Heart right ventricle (tissue), 16 donors: ENCODE measurements around the gene CEACAM1. TPM values are rescaled to one million over a fixed set of nuclear protein-coding genes. Genes with fewer than 3 reads are reported as not detected.

Experiments used
- ATAC-seq, 8 donors: fragments of 200-7000 bp; cut with Tn5 transposase; one replicate each; pipeline ENCODE4 v1.9.1; 2020; ENCODE audit warnings: mild to moderate bottlenecking in 8 of 8, moderate library complexity in 8 of 8, moderate number of reproducible peaks in 1 of 8
- DNase-seq, 2 donors: peaks; one replicate each; pipeline ENCODE4 v3.0.0-alpha.2; 2020
- H3K27ac ChIP-seq, 10 donors: fragments of 200-600 bp; sonication (generic) in 2 of 10; one replicate each; pipeline versions ENCODE4 v1.5.0 to v1.8.0; 2020 to 2022; ENCODE audit warnings: mild to moderate bottlenecking in 3 of 10
- H3K27me3 ChIP-seq, 7 donors: fragments of 200-600 bp; one replicate each; pipeline ENCODE4 v1.8.0; 2021 to 2022; ENCODE audit warnings: mild to moderate bottlenecking in 2 of 7
- H3K36me3 ChIP-seq, 9 donors: fragments of 200-600 bp; sonication (generic) in 1 of 9; one replicate each; pipeline versions ENCODE4 v1.5.0 to v1.8.0; 2020 to 2022; ENCODE audit warnings: mild to moderate bottlenecking in 2 of 9
- H3K4me1 ChIP-seq, 9 donors: fragments of 200-600 bp; sonication (generic) in 1 of 9; one replicate each; pipeline versions ENCODE4 v1.5.0 to v1.8.0; 2020 to 2022; ENCODE audit warnings: mild to moderate bottlenecking in 4 of 9
- H3K4me3 ChIP-seq, 10 donors: fragments of 200-600 bp; sonication (generic) in 2 of 10; one replicate each; pipeline versions ENCODE4 v1.5.0 to v1.8.0; 2020 to 2022; ENCODE audit warnings: mild to moderate bottlenecking in 7 of 10, moderate library complexity in 2 of 10
- H3K9me3 ChIP-seq, 11 donors: fragments of 200-600 bp in 10 of 11; sonication (generic) in 2 of 11; one replicate each; pipeline versions ENCODE4 v1.5.0 to v1.8.0; 2013 to 2022; ENCODE audit warnings: mild to moderate bottlenecking in 2 of 11, control low read depth in 1 of 11, moderate library complexity in 1 of 11
- WGBS, 2 donors: extraction: QIAGEN DNeasy Blood & Tissue Kit; methylation state at CpG; one replicate each; pipeline ENCODE4 v1.1.7; 2013; ENCODE audit warnings: inconsistent platforms in 1 of 2; 5-methylcytosine and 5-hydroxymethylcytosine counted together
- intact Hi-C, 10 donors: fragments of 100-400 bp; cut with DNase I; formaldehyde crosslinking; loops; one replicate each; pipeline versions ENCODE4 v1.11.1 to v1.14.2; 2022
- polyA plus RNA-seq, 2 donors: library from polyadenylated mRNA; stranded (reverse); fragments of 200-250 nt; gene quantifications; one replicate each; pipeline ENCODE4 v1.2.3, GENCODE V29; 2013
- total RNA-seq, 10 donors: library from RNA; stranded (reverse); fragmentation: NEBNext Ultra II Directional in 3 of 10; extraction: Animal tissue kit (Norgen Biotek cat#: 25700) in 3 of 10; gene quantifications; one replicate each; pipeline versions ENCODE4 v1.2.1 to v1.2.4, GENCODE V29; 2021 to 2023
- TF ChIP-seq, protein P1 (sequence below), 9 donors: fragments of 200-600 bp; sonication (generic) in 2 of 9; IDR thresholded peaks; one replicate each; pipeline versions ENCODE4 v1.5.0 to v1.8.0; 2021 to 2022; ENCODE audit warnings: antibody characterized with exemption in 9 of 9, mild to moderate bottlenecking in 5 of 9, moderate library complexity in 1 of 9
- donor health status: Arrhythmogenic right ventricular cardiomyopathy.
- donor health status: ischemic (EF 13 %, LVEDD 7.1; RV severe dilation, severe dysfunction).
- donor health status: healthy with polysubstance abuse.
- donor health status: DM: no; HTN: yes; CAD: no.
- donor health status: DM: no; HTN: no; CAD: no.
- donor health status: ischemic (EF 25% LVEDD 6.9; RV normal size, moderate dysfunction).
- donor health status: ischemic (EF 25% LVEDD 5.7; RV mildly dilated, moderate dysfunction).
- donor health status: healthy.
- donor health status: DM: yes; HTN: yes; CAD: no.
- donor health status: Ischemic cardiomyopathy.
- donor health status: ischemic (EF 35%, LVEDD 5.7; RV mildly dilated, moderate dysfunction).
- donor health status: nonischemic (EF 11% LVEDD 7.7; RV severe dilation, severe dysfunction).
- donor health status: DM: yes; HTN: yes; CAD: no.
- donor health status: PGD.
- donor health status: ischemic (EF 29% LVEDD 5.4; RV normal size, mild dysfunction).
- donor health status: nonischemic (EF 23%, LVEDD 6.1; RV moderate dilation, normal function).

The CEACAM1 gene
- total and polyA plus RNA-seq, 12 donors, result 1.2 to 7.8 (median 2.4) TPM

DNA sequence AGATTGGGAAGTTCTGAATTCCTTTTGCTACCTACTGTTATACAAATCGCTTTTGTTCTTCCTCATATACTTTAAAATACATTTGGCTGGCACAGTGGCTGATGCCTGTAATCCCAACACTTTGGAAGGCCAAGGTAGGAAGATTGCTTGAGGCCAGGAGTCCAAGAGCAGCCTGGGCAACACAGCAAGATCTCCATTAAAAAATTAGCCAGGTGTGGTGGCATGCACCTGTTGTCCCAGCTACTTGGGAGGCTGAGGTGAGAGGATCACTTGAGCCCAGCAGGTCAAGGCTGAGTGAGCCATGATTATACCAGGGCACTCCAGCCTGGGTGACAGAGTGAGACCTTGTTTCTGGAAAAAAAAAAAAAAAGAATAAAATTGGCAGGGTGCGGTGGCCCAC is 51.2 kb downstream of the CEACAM1 start:
- intact Hi-C loops, result no loop called here
- Histone ChIP-seq H3K27ac (no peak overlapping the region), H3K4me3 (no peak overlapping the region), H3K4me1 (peaks cover 0 to 20% (median 6%) of the 10 kb centered on the region in 9 donors), H3K9me3 (no peaks in the 10 kb centered on the region), H3K36me3 (no peaks in the 10 kb centered on the region), H3K27me3 (peaks cover 0 to 12% (median 0%) of the 10 kb centered on the region in 7 donors)
- no peak for ATAC-seq
- DNase-seq, result no peak
- TF ChIP-seq, protein P1, sequence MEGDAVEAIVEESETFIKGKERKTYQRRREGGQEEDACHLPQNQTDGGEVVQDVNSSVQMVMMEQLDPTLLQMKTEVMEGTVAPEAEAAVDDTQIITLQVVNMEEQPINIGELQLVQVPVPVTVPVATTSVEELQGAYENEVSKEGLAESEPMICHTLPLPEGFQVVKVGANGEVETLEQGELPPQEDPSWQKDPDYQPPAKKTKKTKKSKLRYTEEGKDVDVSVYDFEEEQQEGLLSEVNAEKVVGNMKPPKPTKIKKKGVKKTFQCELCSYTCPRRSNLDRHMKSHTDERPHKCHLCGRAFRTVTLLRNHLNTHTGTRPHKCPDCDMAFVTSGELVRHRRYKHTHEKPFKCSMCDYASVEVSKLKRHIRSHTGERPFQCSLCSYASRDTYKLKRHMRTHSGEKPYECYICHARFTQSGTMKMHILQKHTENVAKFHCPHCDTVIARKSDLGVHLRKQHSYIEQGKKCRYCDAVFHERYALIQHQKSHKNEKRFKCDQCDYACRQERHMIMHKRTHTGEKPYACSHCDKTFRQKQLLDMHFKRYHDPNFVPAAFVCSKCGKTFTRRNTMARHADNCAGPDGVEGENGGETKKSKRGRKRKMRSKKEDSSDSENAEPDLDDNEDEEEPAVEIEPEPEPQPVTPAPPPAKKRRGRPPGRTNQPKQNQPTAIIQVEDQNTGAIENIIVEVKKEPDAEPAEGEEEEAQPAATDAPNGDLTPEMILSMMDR (IDR thresholded peaks at IDR 0.05), result no peak
- WGBS, 2 donors, result 98 to 99% methylated on average over 2 of the region's 2 CpGs

DNA sequence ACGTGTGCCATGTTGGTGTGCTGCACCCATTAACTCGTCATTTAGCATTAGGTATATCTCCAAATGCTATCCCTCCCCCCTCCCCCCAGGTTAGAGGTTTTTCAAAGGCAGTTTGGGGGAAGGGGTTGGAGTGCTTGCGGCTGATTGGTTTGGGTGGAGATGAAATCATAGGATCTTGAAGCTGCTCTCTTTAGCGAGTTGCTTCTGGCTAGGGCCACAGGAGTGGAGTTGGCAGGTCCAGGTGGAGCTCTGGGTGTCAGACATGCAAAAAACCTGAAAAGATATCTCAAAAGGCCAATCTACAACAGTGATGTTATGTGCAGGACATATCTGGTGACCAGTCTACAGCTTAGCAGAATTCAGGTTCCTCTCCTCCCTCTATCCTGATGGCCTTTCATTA is 52.9 kb downstream of the CEACAM1 start:
- no peak for DNase-seq
- Histone ChIP-seq H3K9me3 (no peaks in the 10 kb centered on the region), H3K27me3 (peaks cover 0 to 12% (median 0%) of the 10 kb centered on the region in 7 donors)

DNA sequence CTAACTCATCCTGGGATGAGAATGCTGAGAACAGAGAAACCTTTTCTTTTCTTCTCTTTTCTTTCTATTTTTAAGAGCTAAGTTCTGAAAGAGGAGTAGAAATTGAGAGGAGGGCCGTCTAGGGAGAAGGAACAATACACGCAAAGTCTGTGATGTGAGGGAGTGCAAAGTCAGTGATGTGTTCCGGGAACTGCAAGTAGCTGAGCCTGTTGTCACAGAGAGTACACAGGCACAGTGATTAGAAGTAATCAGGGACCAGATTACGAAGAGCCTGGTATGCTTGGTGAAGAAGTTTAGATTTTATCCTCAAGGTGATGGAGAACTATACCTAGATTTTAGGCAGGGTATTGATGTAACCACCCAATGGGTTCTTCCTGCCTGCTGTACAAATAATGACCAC is 53.5 kb downstream of the CEACAM1 start:
- Histone ChIP-seq H3K9me3 (no peaks in the 10 kb centered on the region), H3K36me3 (no peaks in the 10 kb centered on the region), H3K4me3 (no peak overlapping the region), H3K4me1 (peaks cover 0 to 7% (median 0%) of the 10 kb centered on the region in 9 donors), H3K27ac (no peak overlapping the region), H3K27me3 (peaks cover 0 to 12% (median 0%) of the 10 kb centered on the region in 7 donors)
- ATAC-seq (no peak), DNase-seq (no peak)
- WGBS, 2 donors, result 61 to 65% methylated on average over 4 of the region's 4 CpGs
- intact Hi-C loops, result no loop called here
- TF ChIP-seq, protein P1 (IDR thresholded peaks at IDR 0.05), result no peak

More for the DNA sequence above, 52.9 kb downstream of the CEACAM1 start:
- no peaks in the 10 kb centered on the region for H3K36me3 ChIP-seq
- H3K4me1 ChIP-seq, result peaks cover 0 to 8% (median 0%) of the 10 kb centered on the region in 9 donors
- H3K27ac ChIP-seq, result no peak overlapping the region
- TF ChIP-seq, protein P1 (IDR thresholded peaks at IDR 0.05), result no peak
- no peak for ATAC-seq
- H3K4me3 ChIP-seq, result no peak overlapping the region
- intact Hi-C loops, result no loop called here
- 65 to 80% methylated on average over 3 to 4 of the region's 4 CpGs for WGBS, 2 donors

DNA sequence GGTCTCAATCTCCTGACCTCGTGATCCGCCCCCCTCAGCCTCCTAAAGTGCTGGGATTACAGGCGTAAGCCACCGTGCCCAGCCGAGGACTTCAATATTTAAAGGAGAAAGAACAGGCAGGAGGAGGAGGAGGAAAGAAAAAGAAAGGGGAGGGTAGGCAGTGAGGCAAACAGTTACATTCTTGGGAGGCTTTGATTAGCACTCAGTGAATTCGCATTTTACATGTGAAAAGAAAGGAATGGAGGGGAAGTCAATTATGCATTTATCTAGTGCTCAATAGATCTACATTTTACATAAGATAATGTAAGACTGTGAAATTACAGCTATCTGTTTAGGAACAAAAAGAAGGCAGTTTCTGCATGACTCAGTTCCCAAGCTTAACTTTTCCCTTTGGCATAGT is 54.6 kb downstream of the CEACAM1 start:
- WGBS, 2 donors, result 67 to 69% methylated on average over 6 of the region's 6 CpGs
- Histone ChIP-seq H3K4me3 (no peak overlapping the region), H3K36me3 (no peaks in the 10 kb centered on the region), H3K27me3 (peaks cover 0 to 12% (median 0%) of the 10 kb centered on the region in 7 donors), H3K27ac (no peak overlapping the region), H3K4me1 (peaks cover 0 to 16% (median 0%) of the 10 kb centered on the region in 9 donors), H3K9me3 (no peaks in the 10 kb centered on the region)
- DNase-seq, result no peak
- TF ChIP-seq, protein P1 (IDR thresholded peaks at IDR 0.05), result no peak
- intact Hi-C loops, result no loop called here
- ATAC-seq, result no peak
